GM12878 (cell line): Measurements from ENCODE around the gene THEM4. TPM values are rescaled to one million over a fixed set of nuclear protein-coding genes. Genes with fewer than 3 reads are reported as not detected.

ENCODE experiments used
- ATAC-seq: fragments of 200-7000 bp; cut with Tn5 transposase; 3 replicates; pipeline ENCODE4 v1.9.1; 2020; ENCODE audit warnings: mild to moderate bottlenecking, moderate library complexity
- BruUV-seq: library from RNA; stranded (reverse); fragments of 400-500 nt; replicated peaks from 2 replicates; lab custom pipeline; 2021; lab: Mats Ljungman, UMichigan
- CTCF ChIA-PET: fragments of 300-600 bp; sonication (Branson Sonifier 250); formaldehyde crosslinking; extraction: SDS; loops from one replicate; lab custom pipeline; 2021; ENCODE audit warnings: inconsistent platforms; lab: Yijun Ruan, JAX
- POLR2A ChIA-PET: fragments of 350-600 bp; formaldehyde crosslinking; extraction: SDS; loops from one replicate; lab custom pipeline; 2021; ENCODE audit warnings: inconsistent platforms; lab: Charles Lee
- RAD21 ChIA-PET: fragments of 300-600 bp; sonication (Branson Sonifier 250); formaldehyde crosslinking; loops from one replicate; lab custom pipeline; 2023; ENCODE audit warnings: antibody characterized with exemption; ENCODE audit not compliant: unreplicated experiment; lab: Charles Lee
- SMC1A ChIA-PET: fragments of 300-600 bp; sonication (Branson Sonifier 250); formaldehyde crosslinking; loops from one replicate; lab custom pipeline; 2023; ENCODE audit not compliant: unreplicated experiment, uncharacterized antibody; lab: Charles Lee
- DNase-seq: peaks from one replicate; pipeline ENCODE4 v3.0.0-alpha.2; 2011; ENCODE audit warnings: low read depth, low spot score
- FAIRE-seq: peaks from 3 replicates; lab custom pipeline; 2011; peaks lifted over from hg19 to GRCh38; lab: Jason Lieb, UNC
- H2AFZ ChIP-seq: 2 replicates; pipeline ENCODE4 v1.6.0; 2011; ENCODE audit warnings: low read depth, low read length, control low read depth; ENCODE audit not compliant: control insufficient read depth
- H3K27ac ChIP-seq: 2 replicates; pipeline ENCODE4 v1.5.1; 2011; ENCODE audit warnings: control low read depth; ENCODE audit not compliant: control insufficient read depth, insufficient read depth
- H3K27me3 ChIP-seq, 2 experiments: replicated peaks in 1 of 2; 2 replicates each; pipeline versions ENCODE4 v1.6.0 to v1.6.1; 2011; ENCODE audit warnings: low read length in 1 of 2; ENCODE audit not compliant: control insufficient read depth in 2 of 2, insufficient read depth in 2 of 2
- H3K36me3 ChIP-seq, 2 experiments: 2 replicates each; pipeline ENCODE4 v1.5.1; 2011; ENCODE audit warnings: low read length in 1 of 2; ENCODE audit not compliant: control insufficient read depth in 2 of 2, insufficient read depth in 2 of 2
- H3K4me1 ChIP-seq: 2 replicates; pipeline ENCODE4 v1.6.1; 2011; ENCODE audit warnings: mild to moderate bottlenecking, low read length, moderate library complexity, mixed read lengths; ENCODE audit not compliant: control insufficient read depth, insufficient read depth
- H3K4me2 ChIP-seq: 2 replicates; pipeline ENCODE4 v1.6.0; 2011; ENCODE audit warnings: control low read depth; ENCODE audit not compliant: control insufficient read depth, insufficient read depth
- H3K4me3 ChIP-seq: fragments of 200-600 bp; sonication (generic); 2 replicates; pipeline ENCODE4 v1.5.1; 2016
- H3K79me2 ChIP-seq: 2 replicates; pipeline ENCODE4 v1.6.0; 2011; ENCODE audit warnings: low read length; ENCODE audit not compliant: control insufficient read depth, insufficient read depth
- H3K9ac ChIP-seq: 2 replicates; pipeline ENCODE4 v1.8.0; 2011; ENCODE audit warnings: low read length, control low read depth, mixed read lengths; ENCODE audit not compliant: control insufficient read depth, insufficient read depth
- H3K9me3 ChIP-seq: replicated peaks from 3 replicates; pipeline ENCODE4 v1.5.1; 2011; ENCODE audit warnings: mild to moderate bottlenecking, low read length; ENCODE audit not compliant: control insufficient read depth, insufficient read depth
- H4K20me1 ChIP-seq: 2 replicates; pipeline ENCODE4 v1.6.0; 2011; ENCODE audit not compliant: control insufficient read depth, insufficient read depth
- PRDM15 ChIP-seq: fragments of 450-650 bp; formaldehyde crosslinking; IDR thresholded peaks from 2 replicates; pipeline ENCODE4 v1.4.0; 2020; ENCODE audit warnings: mild to moderate bottlenecking, moderate library complexity
- WGBS: methylation state at CpG from one replicate; pipeline ENCODE4 v1.1.6; 2016; ENCODE audit warnings: low lambda C conversion rate; ENCODE audit not compliant: insufficient replicate concordance, insufficient coverage; ENCODE audit errors: missing lambda C conversion rate; 5-methylcytosine and 5-hydroxymethylcytosine counted together
- in situ Hi-C: fragments of 300-500 bp; cut with MboI; formaldehyde crosslinking; loops from 9 replicates; pipeline ENCODE4 v1.14.3; 2018; ENCODE audit warnings: mixed read lengths
- intact Hi-C: fragments of 100-400 bp; cut with micrococcal nuclease; formaldehyde crosslinking; loops from one replicate; pipeline ENCODE4 v1.14.2; 2022; ENCODE audit not compliant: unreplicated experiment
- polyA plus RNA-seq, 11 experiments: library from polyadenylated mRNA; depleted of rRNA in 4 of 11; unstranded in 6 of 11; stranded (reverse) in 5 of 11; fragments of >200 nt; fragmentation: Nextera tagmentation in 4 of 11; fragmentation: Illumina TruSeq in 1 of 11; extraction: Ambion mirVana in 4 of 11; extraction: Trizol in 1 of 11; gene quantifications; 1 replicate in 1 of 11; 2 replicates in 10 of 11; pipeline versions ENCODE4 v1.2.1 to v1.2.3, GENCODE V29; 2011 to 2016; ENCODE audit warnings: inconsistent platforms in 2 of 11, missing spikeins in 2 of 11, low read depth in 1 of 11
- total RNA-seq, 4 experiments: library from RNA; depleted of rRNA in 3 of 4; stranded (reverse); fragments of >200 nt in 3 of 4; fragmentation: Illumina TruSeq in 1 of 4; extraction: Trizol in 1 of 4; gene quantifications; 2 replicates each; pipeline versions ENCODE4 v1.2.1 to v1.2.3, GENCODE V29; 2013 to 2021

Gene THEM4
- total and polyA plus RNA-seq, 10 of the 15 experiments (the other 5 are each of a cell fraction or from before 2014, with no cell fraction given), result 3.4 to 30.8 (median 17.9) TPM

GRCh38 chr1:151916726-151917370, 7.5 kb upstream of the THEM4 start:
- POLR2A ChIA-PET, result no interaction called here
- RAD21 ChIA-PET, result no interaction called here
- no peaks in the 10 kb centered on the region; the same call in 2 of the 3 replicates for H3K9me3 ChIP-seq
- intact Hi-C loops (no loop called here), in situ Hi-C loops (no loop called here)
- H3K79me2 ChIP-seq, result no peaks in the 10 kb centered on the region
- BruUV-seq, result no TSS peak
- no peak for ATAC-seq
- no peak overlapping the region for H3K4me3 ChIP-seq
- FAIRE-seq, result no peak
- SMC1A ChIA-PET, result no interaction called here
- H3K9ac ChIP-seq, result no peak overlapping the region
- DNase-seq, result no peak
- WGBS, result 83% methylated on average over 7 of the region's 7 CpGs
- H3K27me3 ChIP-seq, result no peaks in the 10 kb centered on the region
- no peaks in the 10 kb centered on the region for H4K20me1 ChIP-seq
- no peak overlapping the region for H2AFZ ChIP-seq
- no peak overlapping the region for H3K4me2 ChIP-seq
- no peak overlapping the region for H3K27ac ChIP-seq
- H3K36me3 ChIP-seq, result no peaks in the 10 kb centered on the region
- CTCF ChIA-PET, result interaction anchor here (0.6 to 1.2 kb wide), 2 partner anchors 85 to 117 kb away, joined by 3 to 4 read pairs; no protein-coding TSS in a partner anchor
- no peak for TF ChIP-seq PRDM15 (CRISPR knock-in tag)
- peaks cover 26% of the 10 kb centered on the region for H3K4me1 ChIP-seq
